Prostate gland (tissue), 2 donors: ENCODE data around the gene ZNF503.

Experiments
- POLR2A ChIP-seq: fragments of 450-650 bp; IDR thresholded peaks from one replicate; pipeline ENCODE4 v1.6.1; 2016; ENCODE audit warnings: antibody characterized with exemption, mild to moderate bottlenecking
- POLR2AphosphoS5 ChIP-seq: sonication (generic); formaldehyde crosslinking; IDR thresholded peaks from one replicate; pipeline ENCODE4 v1.6.1; 2017; ENCODE audit warnings: antibody characterized with exemption
- TF ChIP-seq, protein P1 (sequence below), 4 experiments: fragments of 200-600 bp in 2 of 4; fragments of 450-650 bp in 2 of 4; sonication (generic) in 2 of 4; IDR thresholded peaks; 1 replicate in 3 of 4; 2 replicates in 1 of 4; pipeline ENCODE4 v1.5.1; 2016 to 2019; ENCODE audit warnings: antibody characterized with exemption in 4 of 4, mild to moderate bottlenecking in 2 of 4, moderate library complexity in 2 of 4

DNA sequence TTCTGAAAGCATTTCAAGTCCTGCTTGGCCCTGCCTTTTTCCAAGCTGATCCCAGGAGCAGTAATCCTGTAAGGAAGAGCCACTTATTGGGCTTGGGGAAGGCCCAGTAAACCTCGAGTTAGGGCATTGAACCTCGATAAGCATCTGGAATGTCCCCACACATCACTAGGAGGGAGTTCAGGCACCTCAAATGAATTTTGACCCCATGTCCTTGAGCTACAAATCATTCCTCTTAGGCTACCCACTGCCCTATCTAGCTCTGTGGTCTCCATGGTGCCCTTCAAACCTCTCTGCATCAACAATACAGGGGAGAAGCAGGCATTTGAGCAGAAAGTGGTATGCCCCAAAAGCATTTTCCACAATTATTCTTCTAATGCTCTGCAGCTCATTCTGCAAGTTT lies 33.7 kb downstream of the ZNF503 start:
- TF ChIP-seq, protein P1, sequence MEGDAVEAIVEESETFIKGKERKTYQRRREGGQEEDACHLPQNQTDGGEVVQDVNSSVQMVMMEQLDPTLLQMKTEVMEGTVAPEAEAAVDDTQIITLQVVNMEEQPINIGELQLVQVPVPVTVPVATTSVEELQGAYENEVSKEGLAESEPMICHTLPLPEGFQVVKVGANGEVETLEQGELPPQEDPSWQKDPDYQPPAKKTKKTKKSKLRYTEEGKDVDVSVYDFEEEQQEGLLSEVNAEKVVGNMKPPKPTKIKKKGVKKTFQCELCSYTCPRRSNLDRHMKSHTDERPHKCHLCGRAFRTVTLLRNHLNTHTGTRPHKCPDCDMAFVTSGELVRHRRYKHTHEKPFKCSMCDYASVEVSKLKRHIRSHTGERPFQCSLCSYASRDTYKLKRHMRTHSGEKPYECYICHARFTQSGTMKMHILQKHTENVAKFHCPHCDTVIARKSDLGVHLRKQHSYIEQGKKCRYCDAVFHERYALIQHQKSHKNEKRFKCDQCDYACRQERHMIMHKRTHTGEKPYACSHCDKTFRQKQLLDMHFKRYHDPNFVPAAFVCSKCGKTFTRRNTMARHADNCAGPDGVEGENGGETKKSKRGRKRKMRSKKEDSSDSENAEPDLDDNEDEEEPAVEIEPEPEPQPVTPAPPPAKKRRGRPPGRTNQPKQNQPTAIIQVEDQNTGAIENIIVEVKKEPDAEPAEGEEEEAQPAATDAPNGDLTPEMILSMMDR (IDR thresholded peaks at IDR 0.05), result no peak
- TF ChIP-seq POLR2A (no peak), POLR2AphosphoS5 (no peak)
